ENCODE results near the gene TAF5L.
A peak's percentile ranks its signal among the peaks of the same experiment; 100 is the strongest.

TAF5L gene

GRCh38 chr1:229625915-229626831 is at the start of gene TAF5L, which contains the start of gene URB2:
TAF5L (minus strand) TSS chr1:229626122; CDS start chr1:229614482, 11,640 bp downstream.
URB2 (plus strand) TSS chr1:229626247; CDS start chr1:229627634, 1,387 bp downstream.
- TF ChIP-seq EGR1 (IDR thresholded peaks at IDR 0.05) = peak; percentile 45
- TF ChIP-seq TCF12 (IDR thresholded peaks at IDR 0.05; ENCODE audit: low read depth) = peak; percentile 43; the same call in 1 of the 2 replicates
- TF ChIP-seq MAX (IDR thresholded peaks at IDR 0.05) = peak; percentile 98
- no peak for TF ChIP-seq ZBTB7A (IDR thresholded peaks at IDR 0.05; ENCODE audit: low read depth)
- TF ChIP-seq RAD21 (IDR thresholded peaks at IDR 0.05; ENCODE audit: low read depth) = no peak
- 0 out of 2 replicates have a peak, but pooled peaks have one; percentile 8 for TF ChIP-seq REST (IDR thresholded peaks at IDR 0.05; ENCODE audit: low read depth)
- no peak for TF ChIP-seq TEAD4 (IDR thresholded peaks at IDR 0.05)
- TF ChIP-seq CEBPB (IDR thresholded peaks at IDR 0.05) = no peak
- peak; percentile 85 for TF ChIP-seq USF1 (IDR thresholded peaks at IDR 0.05)
- TF ChIP-seq NFIC (IDR thresholded peaks at IDR 0.05) = no peak
- no peak for TF ChIP-seq FOXM1 (IDR thresholded peaks at IDR 0.05; ENCODE audit: borderline replicate concordance, low read depth)
- peak; percentile 50; the same call in 1 of the 2 replicates for TF ChIP-seq TAF1 (IDR thresholded peaks at IDR 0.05; ENCODE audit: low read depth)
- no peak; the same call in 1 of the 2 replicates for TF ChIP-seq YY1 (IDR thresholded peaks at IDR 0.05; ENCODE audit: low read depth)
- no peak for TF ChIP-seq EP300 (IDR thresholded peaks at IDR 0.05; ENCODE audit: borderline replicate concordance)
- no peak; the same call in 1 of the 2 replicates for TF ChIP-seq CREB1 (IDR thresholded peaks at IDR 0.05; ENCODE audit: low read depth)

GRCh38 chr1:229675396-229675795 is 49.5 kb upstream of the TAF5L start:
- TF ChIP-seq ZBTB7A (IDR thresholded peaks at IDR 0.05; ENCODE audit: low read depth) (no peak), REST (IDR thresholded peaks at IDR 0.05; ENCODE audit: low read depth) (no peak), MAX (IDR thresholded peaks at IDR 0.05) (no peak), TAF1 (IDR thresholded peaks at IDR 0.05; ENCODE audit: low read depth) (no peak), CEBPB (IDR thresholded peaks at IDR 0.05) (no peak), USF1 (IDR thresholded peaks at IDR 0.05) (no peak), TCF12 (IDR thresholded peaks at IDR 0.05; ENCODE audit: low read depth) (no peak), EGR1 (IDR thresholded peaks at IDR 0.05) (no peak), TEAD4 (IDR thresholded peaks at IDR 0.05) (no peak), NFIC (IDR thresholded peaks at IDR 0.05) (no peak), CREB1 (IDR thresholded peaks at IDR 0.05; ENCODE audit: low read depth) (no peak), EP300 (IDR thresholded peaks at IDR 0.05; ENCODE audit: borderline replicate concordance) (no peak), RAD21 (IDR thresholded peaks at IDR 0.05; ENCODE audit: low read depth) (no peak)

- TF ChIP-seq TAF1 (IDR thresholded peaks at IDR 0.05; ENCODE audit: low read depth) (no peak), EGR1 (IDR thresholded peaks at IDR 0.05) (no peak), RAD21 (IDR thresholded peaks at IDR 0.05; ENCODE audit: low read depth) (no peak), CREB1 (IDR thresholded peaks at IDR 0.05; ENCODE audit: low read depth) (no peak), CEBPB (IDR thresholded peaks at IDR 0.05) (no peak), TCF12 (IDR thresholded peaks at IDR 0.05; ENCODE audit: low read depth) (no peak), USF1 (IDR thresholded peaks at IDR 0.05) (no peak), TEAD4 (IDR thresholded peaks at IDR 0.05) (no peak), NFIC (IDR thresholded peaks at IDR 0.05) (no peak)
Observed at GRCh38 chr1:229674042-229674441, 48.1 kb upstream of the TAF5L start.

- TF ChIP-seq YY1 (IDR thresholded peaks at IDR 0.05; ENCODE audit: low read depth) = no peak
- no peak for TF ChIP-seq FOXM1 (IDR thresholded peaks at IDR 0.05; ENCODE audit: borderline replicate concordance, low read depth)
- TF ChIP-seq NFIC (IDR thresholded peaks at IDR 0.05) = no peak
- no peak for TF ChIP-seq TEAD4 (IDR thresholded peaks at IDR 0.05)
- TF ChIP-seq MAX (IDR thresholded peaks at IDR 0.05) = no peak
- TF ChIP-seq RAD21 (IDR thresholded peaks at IDR 0.05; ENCODE audit: low read depth) = no peak
- no peak for TF ChIP-seq CREB1 (IDR thresholded peaks at IDR 0.05; ENCODE audit: low read depth)
- no peak for TF ChIP-seq EP300 (IDR thresholded peaks at IDR 0.05; ENCODE audit: borderline replicate concordance)
- no peak for TF ChIP-seq TCF12 (IDR thresholded peaks at IDR 0.05; ENCODE audit: low read depth)
- TF ChIP-seq ZBTB7A (IDR thresholded peaks at IDR 0.05; ENCODE audit: low read depth) = no peak
- TF ChIP-seq EGR1 (IDR thresholded peaks at IDR 0.05) = no peak
- no peak for TF ChIP-seq REST (IDR thresholded peaks at IDR 0.05; ENCODE audit: low read depth)
- no peak for TF ChIP-seq TAF1 (IDR thresholded peaks at IDR 0.05; ENCODE audit: low read depth)
- TF ChIP-seq CEBPB (IDR thresholded peaks at IDR 0.05) = no peak
- TF ChIP-seq USF1 (IDR thresholded peaks at IDR 0.05) = no peak
Observed at GRCh38 chr1:229672246-229672645, 46.3 kb upstream of the TAF5L start.

Measured in Ishikawa (cell line).